Vagina (tissue), 2 donors: Measurements from ENCODE around the gene ENTHD1. TPM values are rescaled to one million over a fixed set of nuclear protein-coding genes. Genes with fewer than 3 reads are reported as not detected.

Source experiments
- DNase-seq, 2 donors: peaks; one replicate each; pipeline ENCODE4 v3.0.0-alpha.2; 2017; ENCODE audit errors: extremely low spot score in 2 of 2
- H3K27ac ChIP-seq: fragments of 200-600 bp; sonication (generic); one replicate; pipeline ENCODE4 v1.5.1; 2019
- H3K27me3 ChIP-seq: fragments of 200-600 bp; sonication (generic); one replicate; pipeline ENCODE4 v1.5.1; 2019
- H3K36me3 ChIP-seq, 2 donors: fragments of 200-600 bp; sonication (generic); one replicate each; pipeline ENCODE4 v1.5.1; 2017 to 2019
- H3K4me1 ChIP-seq: fragments of 200-600 bp; sonication (generic); one replicate; pipeline ENCODE4 v1.5.1; 2019
- H3K4me3 ChIP-seq, 2 donors: fragments of 200-600 bp; sonication (generic); 1 replicate in 1 of 2; 2 replicates in 1 of 2; pipeline ENCODE4 v1.5.1; 2016 to 2019
- H3K9me3 ChIP-seq: fragments of 200-600 bp; sonication (generic); one replicate; pipeline ENCODE4 v1.5.1; 2019
- CTCF ChIP-seq, 3 experiments: fragments of 450-650 bp in 2 of 3; fragments of 200-600 bp in 1 of 3; sonication (generic) in 1 of 3; IDR thresholded peaks; one replicate each; pipeline ENCODE4 v1.5.1; 2017 to 2019; ENCODE audit warnings: antibody characterized with exemption in 3 of 3, mild to moderate bottlenecking in 2 of 3, moderate library complexity in 2 of 3
- POLR2A ChIP-seq, 2 donors: fragments of 450-650 bp; IDR thresholded peaks; one replicate each; pipeline ENCODE4 v1.6.1; 2017; ENCODE audit warnings: antibody characterized with exemption in 2 of 2, mild to moderate bottlenecking in 2 of 2, moderate library complexity in 2 of 2
- POLR2AphosphoS5 ChIP-seq, 2 donors: sonication (generic); formaldehyde crosslinking; IDR thresholded peaks; one replicate each; pipeline ENCODE4 v1.9.0; 2017; ENCODE audit warnings: antibody characterized with exemption in 2 of 2, mild to moderate bottlenecking in 2 of 2, low read depth in 1 of 2; ENCODE audit not compliant: insufficient read depth in 1 of 2
- intact Hi-C: fragments of 100-400 bp; cut with DNase I; formaldehyde crosslinking; loops from one replicate; pipeline ENCODE4 v1.15.1; 2023
- total RNA-seq: library from RNA; depleted of rRNA; stranded (reverse); fragments of >200 nt; gene quantifications from one replicate; pipeline ENCODE4 v1.2.3, GENCODE V29; 2016

The ENTHD1 gene
- total RNA-seq, 1 donor from 2014 or later = not detected

- Histone ChIP-seq H3K4me3 (no peak overlapping the region), H3K4me1 (no peaks in the 10 kb centered on the region), H3K27ac (no peak overlapping the region), H3K27me3 (no peaks in the 10 kb centered on the region), H3K9me3 (no peaks in the 10 kb centered on the region), H3K36me3 (no peaks in the 10 kb centered on the region)
- intact Hi-C loops = no loop called here
- no peak for DNase-seq
- TF ChIP-seq POLR2A (IDR thresholded peaks at IDR 0.05) (no peak), CTCF (IDR thresholded peaks at IDR 0.05) (no peak), POLR2AphosphoS5 (IDR thresholded peaks at IDR 0.05; ENCODE audit: insufficient read depth in 1 of 2, low read depth in 1 of 2) (no peak)
Observed at GRCh38 chr22:39777716-39778454, 115.7 kb downstream of the ENTHD1 start.

- Histone ChIP-seq H3K27ac (no peak overlapping the region), H3K9me3 (no peaks in the 10 kb centered on the region), H3K27me3 (no peaks in the 10 kb centered on the region), H3K36me3 (no peaks in the 10 kb centered on the region), H3K4me1 (no peaks in the 10 kb centered on the region), H3K4me3 (no peak overlapping the region)
- intact Hi-C loops = no loop called here
- DNase-seq = no peak
- TF ChIP-seq CTCF (IDR thresholded peaks at IDR 0.05) = no peak
- no peak for TF ChIP-seq POLR2A (IDR thresholded peaks at IDR 0.05)
- TF ChIP-seq POLR2AphosphoS5 (IDR thresholded peaks at IDR 0.05; ENCODE audit: insufficient read depth in 1 of 2, low read depth in 1 of 2) = no peak
Observed at GRCh38 chr22:39776295-39777009, 117.1 kb downstream of the ENTHD1 start.

GRCh38 chr22:39773976-39774539, 119.5 kb downstream of the ENTHD1 start:
- no peak overlapping the region for H3K27ac ChIP-seq
- no peak for DNase-seq
- no peaks in the 10 kb centered on the region for H3K36me3 ChIP-seq
- no peaks in the 10 kb centered on the region for H3K4me1 ChIP-seq
- H3K4me3 ChIP-seq = no peak overlapping the region
- intact Hi-C loops = no loop called here
- no peaks in the 10 kb centered on the region for H3K9me3 ChIP-seq
- H3K27me3 ChIP-seq = no peaks in the 10 kb centered on the region
- no peak for TF ChIP-seq POLR2A (IDR thresholded peaks at IDR 0.05)

GRCh38 chr22:39773503-39773902, 120.1 kb downstream of the ENTHD1 start:
- no peaks in the 10 kb centered on the region for H3K4me1 ChIP-seq
- no peaks in the 10 kb centered on the region for H3K36me3 ChIP-seq
- no peak overlapping the region for H3K27ac ChIP-seq
- DNase-seq = no peak
- intact Hi-C loops = no loop called here
- H3K27me3 ChIP-seq = no peaks in the 10 kb centered on the region
- no peaks in the 10 kb centered on the region for H3K9me3 ChIP-seq
- TF ChIP-seq POLR2AphosphoS5 (IDR thresholded peaks at IDR 0.05; ENCODE audit: insufficient read depth in 1 of 2, low read depth in 1 of 2) (no peak), CTCF (IDR thresholded peaks at IDR 0.05) (no peak), POLR2A (IDR thresholded peaks at IDR 0.05) (no peak)
- H3K4me3 ChIP-seq = no peak overlapping the region

GRCh38 chr22:39771486-39771885, 122.1 kb downstream of the ENTHD1 start:
- Histone ChIP-seq H3K27ac (no peak overlapping the region), H3K4me1 (no peaks in the 10 kb centered on the region), H3K27me3 (no peaks in the 10 kb centered on the region), H3K9me3 (no peaks in the 10 kb centered on the region), H3K36me3 (no peaks in the 10 kb centered on the region), H3K4me3 (no peak overlapping the region)
- no peak for DNase-seq
- TF ChIP-seq POLR2AphosphoS5 (IDR thresholded peaks at IDR 0.05; ENCODE audit: insufficient read depth in 1 of 2, low read depth in 1 of 2) (no peak), CTCF (IDR thresholded peaks at IDR 0.05) (no peak), POLR2A (IDR thresholded peaks at IDR 0.05) (no peak)
- intact Hi-C loops = no loop called here
